G401 (cell line): Measurements from ENCODE around the gene KRTAP10-2. TPM values are rescaled to one million over a fixed set of nuclear protein-coding genes. Genes with fewer than 3 reads are reported as not detected.
"Not testable (repeated sequence)": the region's sequence is repeated elsewhere in the genome, so short reads cannot be mapped to it uniquely, and the experiment has no call there.

ENCODE experiments used
- DNase-seq: peaks from one replicate; pipeline ENCODE4 v3.0.0-alpha.2; 2015; ENCODE audit warnings: low spot score
- in situ Hi-C: cut with HindIII; loops from 2 replicates; pipeline ENCODE4 v1.10.0; 2016; ENCODE audit warnings: low sequenced_read_pairs, mixed read lengths
- total RNA-seq: library from RNA; depleted of rRNA; stranded (reverse); fragments of >200 nt; shearing (Covaris generic); gene quantifications from 2 replicates; pipeline ENCODE4 v1.2.3, GENCODE V29; 2014

KRTAP10-2 gene
- total RNA-seq, 1 experiment from 2014 or later: not detected

GRCh38 chr21:44585892-44586291, 34.6 kb upstream of the KRTAP10-2 start:
- in situ Hi-C loops: no loop called here
- no peak for DNase-seq

GRCh38 chr21:44583800-44584147, 32.5 kb upstream of the KRTAP10-2 start:
- in situ Hi-C loops: no loop called here
- no peak for DNase-seq

- DNase-seq: no peak
- in situ Hi-C loops: no loop called here
Observed at GRCh38 chr21:44583089-44583799, 31.9 kb upstream of the KRTAP10-2 start.

- in situ Hi-C loops: no loop called here
- no peak for DNase-seq
Observed at GRCh38 chr21:44582055-44582454, 30.8 kb upstream of the KRTAP10-2 start.

GRCh38 chr21:44581158-44581557, 29.9 kb upstream of the KRTAP10-2 start:
- no peak for DNase-seq
- in situ Hi-C loops: no loop called here

- DNase-seq, in situ Hi-C loops: not testable (repeated sequence)
Observed at GRCh38 chr21:44580231-44580821, 29.0 kb upstream of the KRTAP10-2 start, which contains the start of gene KRTAP10-5. Gene KRTAP10-5 (minus strand): TSS chr21:44580604. CDS start chr21:44580578, 26 bp downstream.

- in situ Hi-C loops: no loop called here
- DNase-seq: peak; percentile 36
Observed at GRCh38 chr21:44579833-44580144, 28.5 kb upstream of the KRTAP10-2 start.

GRCh38 chr21:44579056-44579832, 27.9 kb upstream of the KRTAP10-2 start:
- in situ Hi-C loops: no loop called here
- no peak for DNase-seq

GRCh38 chr21:44578371-44579055, 27.2 kb upstream of the KRTAP10-2 start:
- in situ Hi-C loops: no loop called here
- no peak for DNase-seq

GRCh38 chr21:44576025-44576420, 24.7 kb upstream of the KRTAP10-2 start:
- DNase-seq: no peak
- in situ Hi-C loops: no loop called here

- DNase-seq: no peak
- in situ Hi-C loops: no loop called here
Observed at GRCh38 chr21:44575307-44576024, 24.2 kb upstream of the KRTAP10-2 start.

GRCh38 chr21:44574457-44575306, 23.4 kb upstream of the KRTAP10-2 start:
- in situ Hi-C loops: no loop called here
- DNase-seq: peak; percentile 4

GRCh38 chr21:44573630-44574456, 22.5 kb upstream of the KRTAP10-2 start, which contains the start of gene KRTAP10-4:
Gene KRTAP10-4 (plus strand): TSS chr21:44573729. CDS start chr21:44573759, 30 bp downstream.
- in situ Hi-C loops, DNase-seq: not testable (repeated sequence)

- DNase-seq: no peak
- in situ Hi-C loops: no loop called here
Observed at GRCh38 chr21:44572959-44573583, 21.8 kb upstream of the KRTAP10-2 start.

GRCh38 chr21:44571844-44572782, 20.8 kb upstream of the KRTAP10-2 start:
- no peak for DNase-seq
- in situ Hi-C loops: no loop called here

GRCh38 chr21:44571296-44571695, 20.0 kb upstream of the KRTAP10-2 start:
- DNase-seq: no peak
- in situ Hi-C loops: no loop called here
